Right atrium auricular region (tissue), 2 donors: ENCODE measurements around the gene GLCE. TPM values are rescaled to one million over a fixed set of nuclear protein-coding genes. Genes with fewer than 3 reads are reported as not detected.
A peak's percentile ranks its signal among the peaks of the same experiment; 100 is the strongest.

Source experiments
- DNase-seq: peaks from one replicate; pipeline ENCODE4 v3.0.0-alpha.2; 2019; ENCODE audit warnings: low spot score
- H3K27ac ChIP-seq, 2 donors: fragments of 200-600 bp; sonication (generic); 1 replicate in 1 of 2; 2 replicates in 1 of 2; pipeline ENCODE4 v1.5.1; 2016 to 2019
- H3K27me3 ChIP-seq, 2 donors: fragments of 200-600 bp; sonication (generic); one replicate each; pipeline versions ENCODE4 v1.5.1 to v1.6.0; 2017 to 2019
- H3K36me3 ChIP-seq: fragments of 200-600 bp; sonication (generic); one replicate; pipeline ENCODE4 v1.5.1; 2016
- H3K4me1 ChIP-seq, 2 donors: fragments of 200-600 bp; sonication (generic); one replicate each; pipeline versions ENCODE4 v1.5.1 to v1.6.0; 2017 to 2019
- H3K4me3 ChIP-seq, 2 donors: fragments of 200-600 bp; sonication (generic); 1 replicate in 1 of 2; 2 replicates in 1 of 2; pipeline ENCODE4 v1.5.1; 2017 to 2019; ENCODE audit warnings: mild to moderate bottlenecking in 1 of 2, moderate library complexity in 1 of 2
- H3K9me3 ChIP-seq, 2 donors: fragments of 200-600 bp; sonication (generic); one replicate each; pipeline ENCODE4 v1.5.1; 2019
- CTCF ChIP-seq, 2 donors: fragments of 200-600 bp; sonication (generic); IDR thresholded peaks; one replicate each; pipeline ENCODE4 v1.5.1; 2019; ENCODE audit warnings: antibody characterized with exemption in 2 of 2
- total RNA-seq, 2 donors: library from RNA; depleted of rRNA; stranded (reverse); fragments of >200 nt; gene quantifications; one replicate each; pipeline ENCODE4 v1.1.0, GENCODE V29; 2016

Gene GLCE
- total RNA-seq, 2 donors from 2014 or later = 7.0 to 9.6 TPM

- TF ChIP-seq CTCF (IDR thresholded peaks at IDR 0.05) = no peak
- no peaks in the 10 kb centered on the region for H3K27me3 ChIP-seq
- no peaks in the 10 kb centered on the region for H3K9me3 ChIP-seq
- no peak overlapping the region for H3K27ac ChIP-seq
- H3K4me3 ChIP-seq = no peak overlapping the region
- H3K4me1 ChIP-seq = peaks cover 0 to 10% of the 10 kb centered on the region in 2 donors
- DNase-seq = no peak
- no peaks in the 10 kb centered on the region for H3K36me3 ChIP-seq
Measured at GRCh38 chr15:69292826-69293420, 132.5 kb downstream of the GLCE start.

GRCh38 chr15:69293741-69294615 is 133.5 kb downstream of the GLCE start:
- Histone ChIP-seq H3K27me3 (no peaks in the 10 kb centered on the region), H3K4me1 (peaks cover 0 to 15% of the 10 kb centered on the region in 2 donors), H3K27ac (no peak overlapping the region), H3K9me3 (no peaks in the 10 kb centered on the region), H3K4me3 (no peak overlapping the region), H3K36me3 (no peaks in the 10 kb centered on the region)
- no peak for TF ChIP-seq CTCF (IDR thresholded peaks at IDR 0.05)
- no peak for DNase-seq

GRCh38 chr15:69296606-69297005 is 136.2 kb downstream of the GLCE start:
- Histone ChIP-seq H3K4me3 (no peak overlapping the region), H3K27me3 (peaks cover 0 to 6% of the 10 kb centered on the region in 2 donors), H3K4me1 (peaks cover 0 to 12% of the 10 kb centered on the region in 2 donors), H3K36me3 (no peaks in the 10 kb centered on the region), H3K27ac (no peak overlapping the region), H3K9me3 (no peaks in the 10 kb centered on the region)
- no peak for DNase-seq
- TF ChIP-seq CTCF (IDR thresholded peaks at IDR 0.05) = no peak

- no peak for DNase-seq
- TF ChIP-seq CTCF (IDR thresholded peaks at IDR 0.05) = no peak
- Histone ChIP-seq H3K4me3 (no peak overlapping the region), H3K27me3 (peaks cover 0 to 6% of the 10 kb centered on the region in 2 donors), H3K9me3 (no peaks in the 10 kb centered on the region), H3K36me3 (no peaks in the 10 kb centered on the region), H3K4me1 (peaks cover 0 to 12% of the 10 kb centered on the region in 2 donors), H3K27ac (no peak overlapping the region)
Measured at GRCh38 chr15:69297642-69298353, 137.4 kb downstream of the GLCE start.

- no peak overlapping the region for H3K27ac ChIP-seq
- H3K4me1 ChIP-seq = peaks cover 0 to 12% of the 10 kb centered on the region in 2 donors
- TF ChIP-seq CTCF (IDR thresholded peaks at IDR 0.05) = no peak
- peaks cover 0 to 6% of the 10 kb centered on the region in 2 donors for H3K27me3 ChIP-seq
- H3K9me3 ChIP-seq = no peaks in the 10 kb centered on the region
- DNase-seq = no peak
- H3K36me3 ChIP-seq = no peaks in the 10 kb centered on the region
- peak overlapping the region; percentile 46 to 61 for H3K4me3 ChIP-seq
Measured at GRCh38 chr15:69298354-69298696, 137.9 kb downstream of the GLCE start.
